NK-92 treated with Interleukin-12 subunit alpha and Interleukin-12 subunit beta, amount 100 ng/mL, for 24 hours (cell line): ENCODE data around the gene TMEM62.

Source experiments
- DNase-seq: peaks from one replicate; lab custom pipeline; 2025; lab: John Stamatoyannopoulos, UW

TMEM62 gene

GRCh38 chr15:43133430-43134156 is at the start of gene TMEM62:
Gene TMEM62 (plus strand): TSS chr15:43133586. CDS start chr15:43133803, 217 bp downstream.
- peak; percentile 67 for DNase-seq

- no peak for DNase-seq
Measured at GRCh38 chr15:43085921-43086320, 47.5 kb upstream of the TMEM62 start.

GRCh38 chr15:43086551-43086950 is 46.8 kb upstream of the TMEM62 start:
- no peak for DNase-seq

- no peak for DNase-seq
Measured at GRCh38 chr15:43091859-43092258, 41.5 kb upstream of the TMEM62 start.

- DNase-seq, result no peak
Measured at GRCh38 chr15:43093026-43093425, 40.4 kb upstream of the TMEM62 start.

- no peak for DNase-seq
Measured at GRCh38 chr15:43094416-43095030, 38.9 kb upstream of the TMEM62 start.

GRCh38 chr15:43095243-43095642 is 38.1 kb upstream of the TMEM62 start:
- DNase-seq, result no peak

GRCh38 chr15:43095708-43096347 is 37.6 kb upstream of the TMEM62 start:
- no peak for DNase-seq

- DNase-seq, result no peak
Measured at GRCh38 chr15:43096411-43096810, 37.0 kb upstream of the TMEM62 start.

GRCh38 chr15:43099105-43099845 is 34.1 kb upstream of the TMEM62 start:
- DNase-seq, result no peak

GRCh38 chr15:43100971-43101370 is 32.4 kb upstream of the TMEM62 start:
- DNase-seq, result no peak

- no peak for DNase-seq
Measured at GRCh38 chr15:43102187-43102586, 31.2 kb upstream of the TMEM62 start.

- DNase-seq, result no peak
Measured at GRCh38 chr15:43103907-43104306, 29.5 kb upstream of the TMEM62 start.

GRCh38 chr15:43104426-43104825 is 29.0 kb upstream of the TMEM62 start:
- DNase-seq, result no peak

GRCh38 chr15:43105077-43105736 is 28.2 kb upstream of the TMEM62 start:
- no peak for DNase-seq

GRCh38 chr15:43105778-43106485 is 27.5 kb upstream of the TMEM62 start, which contains the start of gene UBR1:
Gene UBR1 (minus strand): TSS chr15:43106038. CDS start chr15:43106022, 16 bp downstream.
- peak; percentile 90 for DNase-seq

GRCh38 chr15:43106486-43106829 is 26.9 kb upstream of the TMEM62 start:
- DNase-seq, result no peak

GRCh38 chr15:43107751-43108150 is 25.6 kb upstream of the TMEM62 start:
- DNase-seq, result no peak

- DNase-seq, result no peak
Measured at GRCh38 chr15:43111354-43111753, 22.0 kb upstream of the TMEM62 start.

- no peak for DNase-seq
Measured at GRCh38 chr15:43118286-43118685, 15.1 kb upstream of the TMEM62 start.

- no peak for DNase-seq
Measured at GRCh38 chr15:43118829-43119228, 14.6 kb upstream of the TMEM62 start.
